HG03159 (cell line): ENCODE measurements around the gene CGB5.
"Not testable (repeated sequence)": the region's sequence is repeated elsewhere in the genome, so short reads cannot be mapped to it uniquely, and the experiment has no call there.

Experiments
- ATAC-seq: cut with Tn5 transposase; IDR thresholded peaks from one replicate; pipeline ENCODE4 v1.9.1; 2021; ENCODE audit warnings: mild to moderate bottlenecking, moderate library complexity; ENCODE audit not compliant: unreplicated experiment

Gene CGB5

DNA sequence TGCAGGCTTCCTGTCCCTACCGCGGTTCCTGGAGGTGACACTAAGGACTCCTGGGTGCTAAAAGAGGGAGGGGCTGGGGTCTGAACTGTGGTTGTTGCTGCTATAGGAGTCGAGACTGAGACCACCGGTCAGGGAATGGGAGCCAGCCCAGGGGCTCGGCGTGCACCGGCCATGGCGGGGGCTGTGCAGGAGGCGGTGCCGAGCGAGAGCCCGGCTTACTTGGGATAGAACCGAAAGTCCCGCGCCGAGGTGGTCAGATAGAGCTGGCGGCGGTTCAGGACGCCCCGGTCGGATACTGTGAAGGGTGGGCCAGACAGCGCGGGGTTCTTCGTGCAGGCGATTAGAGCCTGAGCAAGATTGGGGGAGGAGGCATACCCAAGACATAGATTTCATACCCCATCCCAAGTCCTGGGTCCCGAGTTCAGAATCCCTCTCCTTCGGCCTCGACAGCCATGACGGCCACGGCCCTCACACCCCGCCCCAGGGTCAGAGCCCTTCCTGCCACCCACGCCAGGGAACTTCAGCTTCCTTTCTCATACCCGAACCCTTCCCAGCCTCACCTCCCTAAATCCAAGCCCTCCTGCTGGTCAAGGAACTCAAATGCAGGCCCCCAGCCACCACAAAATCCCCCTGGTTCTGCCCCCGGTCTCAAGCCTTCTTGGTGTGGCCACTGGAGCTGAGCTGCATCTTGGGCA is 13.4 kb downstream of the CGB5 start:
- ATAC-seq: not testable (repeated sequence)

DNA sequence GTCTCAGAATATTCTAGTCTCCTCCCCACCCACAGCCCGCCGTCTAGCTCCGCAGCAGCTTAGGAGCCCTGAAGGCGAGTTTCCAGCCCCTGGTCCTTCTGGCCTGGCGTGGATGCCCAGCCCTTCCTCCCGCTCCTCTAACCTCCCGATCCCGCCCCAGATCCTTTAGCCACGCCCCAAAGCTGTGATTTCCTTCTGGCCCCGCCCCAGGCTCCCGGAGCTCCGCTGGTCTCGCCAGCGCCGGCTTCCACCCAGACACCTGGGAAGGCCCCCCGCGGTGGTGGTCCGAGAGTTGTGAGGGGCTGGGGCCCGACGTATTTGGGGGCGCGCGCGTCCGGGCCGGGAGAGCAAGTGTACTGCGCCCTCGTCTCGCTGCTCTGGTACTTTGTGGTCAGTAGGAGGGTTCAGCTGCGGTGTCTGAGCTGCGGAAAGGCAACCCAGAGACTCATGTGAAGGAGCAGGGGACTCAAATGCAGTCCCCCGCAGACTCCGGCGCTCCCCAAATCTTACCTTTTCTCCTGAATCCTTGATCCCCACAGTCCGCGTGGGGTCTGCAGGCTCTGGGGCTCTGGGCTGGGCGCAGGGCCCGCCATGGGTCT is 14.1 kb downstream of the CGB5 start, which contains the start of gene CGB7:
Gene CGB7 (minus strand): TSS at position 114 of the 599 bp plus-strand sequence. CDS start 2,374 bp downstream, outside the sequence.
- no peak for ATAC-seq

DNA sequence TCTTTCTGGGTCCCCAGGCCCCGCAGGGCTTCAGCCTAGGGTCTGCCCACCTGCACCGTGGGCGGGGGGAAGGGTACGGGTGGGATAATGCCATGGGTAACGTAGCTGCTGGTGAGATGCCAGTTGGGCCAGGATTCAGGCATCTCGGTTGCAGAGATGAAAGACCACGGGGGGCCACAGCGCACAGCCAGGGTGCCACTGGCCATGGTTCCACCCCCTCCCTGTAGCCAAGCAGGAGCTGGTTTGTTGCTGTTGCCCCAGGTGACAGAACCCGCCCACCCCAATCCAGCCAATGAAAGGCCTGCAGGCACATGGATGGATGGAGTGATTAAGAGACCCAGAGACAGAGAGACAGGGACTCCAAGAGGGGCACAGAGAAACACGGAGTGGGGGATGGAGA is 14.9 kb downstream of the CGB5 start:
- ATAC-seq: no peak

DNA sequence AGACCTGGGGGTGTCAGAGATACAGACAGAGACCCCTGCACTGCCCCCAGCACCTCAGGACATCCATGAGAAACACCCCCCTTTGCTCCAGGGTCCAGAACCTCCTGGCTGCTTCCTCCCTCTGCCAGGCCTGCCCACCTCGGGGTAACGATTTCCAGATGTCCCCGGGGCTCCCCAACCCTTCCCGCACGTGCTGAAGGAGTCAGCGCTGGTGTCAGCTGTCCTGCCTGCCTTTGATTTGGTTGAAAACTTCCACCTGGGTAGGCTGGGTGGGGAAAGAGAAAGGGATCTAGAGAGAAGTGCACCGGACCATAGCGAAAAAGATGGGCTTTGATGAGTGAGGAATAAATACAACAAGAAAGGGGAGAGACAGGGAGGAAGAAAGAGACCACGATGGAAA is 15.4 kb downstream of the CGB5 start:
- no peak for ATAC-seq

DNA sequence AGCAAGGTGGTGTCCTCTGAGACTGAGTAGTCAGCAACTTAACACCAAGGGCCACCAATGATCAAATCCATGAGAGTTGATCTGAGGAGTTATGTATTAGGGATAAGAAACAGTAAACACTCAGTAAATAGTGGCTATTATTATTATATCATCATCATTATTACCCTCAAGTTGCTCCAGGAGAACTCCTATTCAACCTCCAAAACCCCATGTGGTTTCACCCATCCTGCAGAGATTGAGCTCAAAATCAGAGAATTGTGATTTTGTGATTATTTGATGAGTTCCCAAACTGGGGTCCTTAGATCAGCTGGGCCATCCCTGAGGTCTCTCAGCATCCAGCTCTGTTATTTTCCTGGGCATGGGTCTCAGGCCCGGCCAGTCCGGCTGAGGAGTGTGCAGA is 17.4 kb downstream of the CGB5 start:
- no peak for ATAC-seq

DNA sequence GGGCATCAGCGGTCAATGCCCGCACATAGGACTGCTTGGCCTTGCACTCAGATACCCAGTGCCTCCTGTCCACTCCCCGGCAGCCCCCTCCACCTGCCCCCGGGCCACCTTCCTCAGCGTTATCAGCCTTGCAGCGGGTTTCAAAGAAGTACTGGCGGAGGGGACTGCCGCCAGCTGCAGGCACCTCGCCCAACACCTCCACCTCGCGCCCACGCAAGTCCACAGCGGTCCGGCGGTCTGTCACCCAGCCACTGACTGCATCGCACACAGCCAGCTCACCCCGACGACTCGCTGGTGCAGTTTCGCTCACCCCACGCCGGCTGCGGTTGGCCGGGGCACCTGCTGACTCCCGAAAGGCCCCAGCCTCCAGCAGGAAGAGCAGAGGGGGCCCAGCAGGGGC is 17.8 kb downstream of the CGB5 start:
- no peak for ATAC-seq

DNA sequence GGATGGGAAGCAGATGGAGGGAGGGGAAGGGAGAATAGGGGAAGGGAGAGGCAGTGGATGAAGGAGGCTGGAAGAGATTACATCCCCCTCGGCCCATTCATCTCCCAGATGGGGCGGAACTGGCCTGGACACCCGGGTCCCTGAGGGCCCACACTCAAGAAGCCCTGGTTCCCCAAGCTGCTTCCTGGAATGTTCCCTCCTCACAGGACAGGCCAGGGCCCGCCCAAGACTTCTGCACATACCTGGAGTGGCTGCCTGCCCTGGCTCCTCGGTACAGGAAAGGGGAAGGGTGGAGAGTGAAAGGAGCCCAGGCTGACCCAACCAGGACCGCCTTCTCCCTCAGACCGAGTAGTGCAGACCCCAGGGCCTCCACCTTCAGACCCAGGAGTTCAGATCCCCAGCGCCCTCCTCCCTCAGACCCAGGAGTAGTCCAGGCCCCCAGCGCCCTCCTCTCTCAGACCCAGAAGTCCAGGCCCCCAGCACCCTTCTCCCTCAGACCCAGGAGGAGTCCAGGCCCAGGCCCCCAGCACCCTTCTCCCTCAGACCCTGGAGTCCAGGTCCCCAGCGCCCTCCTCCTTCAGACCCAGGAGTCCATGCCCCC is 20.5 kb downstream of the CGB5 start:
- no peak for ATAC-seq

DNA sequence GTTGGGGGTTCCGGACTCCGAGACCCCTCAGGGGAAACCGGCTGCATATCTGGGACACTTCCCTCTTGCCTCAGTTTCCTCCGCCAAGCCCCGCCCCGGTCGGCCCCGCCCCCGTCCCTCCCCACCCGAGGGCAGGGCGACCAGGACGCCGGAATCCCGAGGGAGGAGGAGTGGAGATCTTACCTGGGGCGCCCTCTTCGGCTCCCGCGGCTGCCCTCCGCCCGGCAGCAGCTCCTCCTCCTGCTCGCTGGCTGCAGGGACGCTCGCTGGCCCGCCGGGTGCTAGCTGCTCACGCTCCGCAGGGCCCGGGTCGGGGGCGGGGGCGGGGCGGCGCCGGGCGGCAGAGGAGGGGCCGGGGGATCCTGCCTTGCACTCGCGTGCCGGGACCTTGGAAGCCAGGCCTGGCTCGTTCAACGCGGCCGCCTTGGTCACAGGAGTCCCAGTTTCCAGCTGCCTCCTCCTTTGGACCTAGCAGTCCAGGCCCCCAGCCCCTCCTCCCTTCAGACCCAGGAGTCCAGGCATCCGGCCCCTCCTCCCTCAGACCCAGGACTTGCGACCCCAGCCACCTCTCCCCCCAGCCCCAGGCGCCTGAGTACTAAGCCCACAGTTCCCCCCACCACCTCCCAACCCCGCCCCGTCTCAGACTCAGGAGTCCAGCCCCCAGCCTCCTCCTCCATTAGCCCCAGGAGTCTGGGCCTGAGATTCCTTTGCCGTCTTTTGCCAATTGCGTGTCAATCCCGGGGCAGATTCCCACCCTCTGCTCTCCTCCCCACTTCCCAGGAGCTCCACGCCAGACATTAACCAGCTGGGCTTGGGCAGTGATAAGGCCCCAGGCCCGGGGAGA is 21.3 kb downstream of the CGB5 start, which contains the start of gene NTF4:
Gene NTF4 (minus strand): TSS at position 51 of the 844 bp plus-strand sequence. CDS start 2,821 bp downstream, outside the sequence.
- no peak for ATAC-seq

DNA sequence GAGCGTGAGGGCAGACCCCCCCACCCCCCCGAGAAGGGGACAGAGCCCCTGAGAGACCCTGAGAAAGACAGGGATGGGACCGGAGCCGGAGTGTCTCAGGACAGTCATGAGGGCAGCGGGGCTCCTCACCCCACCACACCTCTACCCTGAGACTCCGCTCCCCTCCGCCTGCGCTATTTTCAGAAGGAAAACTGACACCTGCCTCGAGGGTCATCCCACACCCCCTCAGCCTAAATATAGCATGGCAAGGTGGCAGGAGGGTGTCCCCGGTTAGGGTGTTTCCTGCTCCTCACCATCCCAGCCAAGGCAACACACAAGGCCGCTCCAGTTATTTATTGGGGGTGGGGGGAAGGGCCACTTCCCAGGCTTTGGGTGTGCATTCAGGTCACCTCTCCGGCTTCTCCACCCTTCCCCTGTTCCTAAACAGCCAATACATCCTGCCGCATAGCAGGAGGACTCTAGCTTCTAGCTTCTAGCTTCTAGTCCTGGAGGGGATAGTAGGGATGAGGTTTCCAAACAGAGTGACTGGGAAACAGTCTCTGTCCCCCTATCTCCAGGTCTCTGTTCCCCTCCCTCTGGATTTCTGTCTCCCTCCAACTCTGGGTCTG is 22.4 kb downstream of the CGB5 start:
- no peak for ATAC-seq

DNA sequence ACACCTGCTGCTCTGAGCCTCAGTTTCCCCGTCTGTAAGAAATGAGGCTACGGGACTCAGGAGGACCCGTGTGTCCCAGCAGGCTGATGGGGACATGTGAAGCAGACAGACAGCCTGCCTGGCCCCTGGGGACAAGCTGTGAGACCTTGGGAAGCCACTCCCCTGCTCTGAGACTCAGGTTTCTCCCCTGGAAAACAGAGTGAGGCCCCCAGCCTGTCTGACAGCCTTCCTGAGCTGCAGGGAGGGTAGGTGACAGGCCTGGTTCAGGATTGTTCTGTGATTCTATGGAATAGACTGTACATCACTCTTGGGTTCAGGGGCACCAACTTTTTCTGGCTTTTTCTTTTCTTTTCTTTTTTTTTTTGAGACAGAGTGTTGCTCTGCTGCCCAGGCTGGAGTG is 23.9 kb downstream of the CGB5 start:
- no peak for ATAC-seq

DNA sequence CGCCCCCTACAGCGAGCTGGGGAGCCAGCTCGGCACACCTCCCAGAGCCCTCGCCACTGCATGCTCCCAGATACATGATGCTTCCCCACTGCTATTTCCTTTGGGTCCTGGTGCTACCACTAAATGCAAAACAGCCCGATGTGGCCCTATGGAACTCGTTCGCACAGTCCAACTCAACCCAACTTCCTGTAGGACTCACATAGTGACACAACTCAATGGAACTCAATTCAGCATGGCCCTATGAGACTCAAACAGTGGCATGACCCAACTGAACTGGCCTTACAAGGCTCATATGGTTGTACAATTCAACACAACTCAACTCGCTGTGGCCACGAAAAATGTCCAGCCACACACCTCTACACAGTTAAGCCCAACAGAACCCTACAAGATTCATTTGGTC is 25.4 kb downstream of the CGB5 start:
- ATAC-seq: no peak

DNA sequence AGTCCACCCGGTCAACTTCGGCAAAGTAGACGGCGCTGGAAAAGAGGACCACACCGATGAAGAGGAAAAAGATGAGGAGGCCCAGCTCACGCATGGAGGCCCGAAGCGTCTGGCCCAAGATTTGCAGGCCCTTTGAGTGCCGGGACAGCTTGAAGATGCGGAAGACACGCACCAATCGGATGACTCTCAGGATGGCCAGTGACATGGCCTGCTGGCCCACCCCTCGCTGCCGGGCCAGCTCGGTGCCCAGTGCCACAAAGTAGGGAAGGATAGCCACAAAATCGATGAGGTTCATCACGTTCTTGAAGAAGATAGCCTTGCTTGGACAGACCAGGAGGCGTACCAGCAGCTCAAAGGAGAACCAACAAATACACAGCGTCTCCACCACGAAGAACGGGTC is 26.8 kb downstream of the CGB5 start:
- ATAC-seq: no peak

DNA sequence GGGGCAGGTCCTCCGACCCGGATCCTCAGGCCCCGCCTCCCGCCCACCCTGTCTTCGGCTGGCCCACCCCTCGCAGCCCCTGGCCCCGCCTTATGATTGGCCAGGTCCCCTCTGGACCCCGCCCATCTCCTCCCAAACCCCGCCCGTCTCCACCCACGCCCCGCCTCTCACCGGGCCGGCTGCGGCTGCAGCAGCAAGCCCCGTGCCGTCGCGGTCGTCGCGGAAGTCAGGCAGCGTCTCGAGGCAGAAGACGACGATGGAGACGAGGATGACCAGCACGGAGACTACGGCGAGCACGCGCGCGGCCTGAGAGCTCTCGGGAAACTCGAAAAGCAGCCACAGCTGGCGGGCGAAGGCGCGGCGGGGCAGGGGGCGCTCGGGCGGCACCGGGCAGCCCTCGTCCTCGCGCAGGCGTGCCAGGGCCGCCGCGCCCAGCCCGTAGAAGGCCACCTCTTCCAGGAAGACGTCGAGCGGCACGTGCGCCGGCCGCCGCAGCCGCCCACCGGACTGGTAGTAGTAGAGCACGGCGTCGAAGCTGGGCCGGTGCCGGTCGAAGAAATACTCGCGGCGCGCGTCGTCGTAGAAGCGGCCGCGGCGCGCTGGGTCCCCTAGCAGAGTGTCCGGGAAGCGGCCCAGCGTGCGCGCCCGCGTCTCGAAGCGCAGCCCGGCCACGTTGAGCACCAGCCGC is 28.4 kb downstream of the CGB5 start:
- ATAC-seq: no peak

DNA sequence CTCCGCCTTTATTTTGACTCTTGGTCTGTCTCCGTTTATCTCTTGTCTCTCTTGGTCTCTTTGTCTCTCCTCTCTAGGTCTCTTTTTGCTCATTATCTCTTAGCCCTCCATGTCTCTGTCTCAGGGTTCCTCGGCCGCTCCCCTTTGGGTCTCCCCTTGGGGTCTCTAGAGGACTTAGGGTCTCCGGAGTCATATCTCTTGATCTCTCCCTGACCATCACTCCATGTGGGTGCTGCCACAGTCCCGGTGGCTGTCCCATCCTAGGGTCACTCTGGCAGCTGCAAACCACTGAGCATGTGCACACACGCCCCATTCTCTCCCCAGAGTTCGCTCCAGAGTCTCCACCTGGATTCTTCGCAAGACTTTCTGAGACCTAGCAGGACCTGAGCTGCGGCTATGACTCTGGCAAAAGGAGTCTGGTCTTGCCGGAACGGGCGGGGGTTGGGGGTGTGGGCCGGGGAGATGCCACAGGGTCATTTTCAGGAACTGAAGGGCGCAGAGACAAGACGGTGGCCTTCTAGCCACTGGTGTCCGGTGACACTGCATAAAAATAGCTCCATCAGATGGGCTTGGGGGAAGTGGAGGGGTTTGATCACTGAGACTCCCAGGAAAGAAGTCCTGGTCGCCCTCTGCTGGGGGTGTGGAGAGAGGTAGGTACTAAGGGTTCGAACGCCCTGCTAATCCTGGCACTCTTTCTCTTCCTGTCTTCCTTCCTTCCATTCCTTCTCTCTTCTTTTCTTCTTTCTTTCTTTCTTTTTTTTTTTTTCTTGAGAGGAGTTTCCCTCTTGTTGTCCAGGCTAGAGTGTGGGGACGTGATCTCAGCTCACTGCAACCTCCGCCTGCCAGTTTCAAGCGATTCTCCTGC is 30.1 kb downstream of the CGB5 start:
- ATAC-seq: no peak

DNA sequence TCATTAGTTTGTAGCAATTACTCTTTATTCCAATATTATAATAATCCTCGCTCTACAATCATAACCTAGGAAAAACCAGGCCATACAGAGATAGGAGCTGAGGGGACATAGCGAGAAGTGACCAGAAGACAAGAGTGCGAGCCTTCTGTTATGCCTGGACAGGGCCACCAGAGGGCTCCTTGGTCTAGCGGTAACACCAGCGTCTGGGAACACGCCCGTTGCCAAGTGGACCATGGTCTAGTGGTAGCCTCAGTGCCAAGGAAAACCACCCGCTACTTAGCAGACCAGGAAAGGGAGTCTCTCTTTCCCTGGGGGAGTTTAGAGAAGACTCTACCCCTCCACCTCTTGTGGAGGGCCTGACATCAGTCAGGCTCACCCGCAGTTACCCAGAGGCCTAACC is 31.2 kb downstream of the CGB5 start:
- not testable (repeated sequence) for ATAC-seq

DNA sequence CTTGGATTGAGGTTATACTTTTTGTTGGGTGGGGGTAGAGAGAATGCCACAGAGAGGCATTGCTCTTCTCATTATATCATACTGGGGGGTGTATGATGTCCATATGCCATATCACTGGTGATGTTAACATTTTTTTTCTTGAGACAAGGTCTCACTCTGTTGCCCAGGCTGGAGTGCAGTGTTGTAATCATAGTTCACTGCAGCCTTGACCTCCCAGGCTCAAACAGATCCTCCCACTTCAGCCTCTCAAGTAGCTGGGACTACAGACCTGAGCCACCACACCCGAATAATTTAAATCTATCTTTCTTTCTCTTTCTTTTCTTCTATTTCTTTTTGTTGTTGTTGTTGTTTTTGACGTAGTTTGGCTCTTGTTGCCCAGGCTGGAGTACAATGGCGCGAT is 36.7 kb downstream of the CGB5 start:
- ATAC-seq: no peak

DNA sequence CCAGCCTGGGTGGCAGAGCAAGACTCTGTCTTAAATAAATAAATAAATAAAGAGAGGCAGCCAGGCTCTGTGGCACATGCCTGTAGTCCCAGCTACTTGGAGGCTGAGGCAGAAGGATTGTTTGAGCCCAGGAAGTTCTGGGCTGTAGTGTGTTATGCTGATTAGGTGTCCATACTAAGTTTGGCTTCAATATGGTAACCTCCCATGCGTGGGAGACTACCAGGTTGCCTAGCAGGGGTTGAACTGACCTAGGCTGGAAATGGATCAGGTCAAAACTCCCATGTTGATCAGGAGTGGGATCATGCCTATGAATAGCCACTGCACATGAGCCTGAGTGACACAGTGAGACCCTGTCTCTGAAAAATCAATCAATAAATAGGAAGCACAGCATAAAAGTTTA is 37.6 kb downstream of the CGB5 start:
- ATAC-seq: no peak

DNA sequence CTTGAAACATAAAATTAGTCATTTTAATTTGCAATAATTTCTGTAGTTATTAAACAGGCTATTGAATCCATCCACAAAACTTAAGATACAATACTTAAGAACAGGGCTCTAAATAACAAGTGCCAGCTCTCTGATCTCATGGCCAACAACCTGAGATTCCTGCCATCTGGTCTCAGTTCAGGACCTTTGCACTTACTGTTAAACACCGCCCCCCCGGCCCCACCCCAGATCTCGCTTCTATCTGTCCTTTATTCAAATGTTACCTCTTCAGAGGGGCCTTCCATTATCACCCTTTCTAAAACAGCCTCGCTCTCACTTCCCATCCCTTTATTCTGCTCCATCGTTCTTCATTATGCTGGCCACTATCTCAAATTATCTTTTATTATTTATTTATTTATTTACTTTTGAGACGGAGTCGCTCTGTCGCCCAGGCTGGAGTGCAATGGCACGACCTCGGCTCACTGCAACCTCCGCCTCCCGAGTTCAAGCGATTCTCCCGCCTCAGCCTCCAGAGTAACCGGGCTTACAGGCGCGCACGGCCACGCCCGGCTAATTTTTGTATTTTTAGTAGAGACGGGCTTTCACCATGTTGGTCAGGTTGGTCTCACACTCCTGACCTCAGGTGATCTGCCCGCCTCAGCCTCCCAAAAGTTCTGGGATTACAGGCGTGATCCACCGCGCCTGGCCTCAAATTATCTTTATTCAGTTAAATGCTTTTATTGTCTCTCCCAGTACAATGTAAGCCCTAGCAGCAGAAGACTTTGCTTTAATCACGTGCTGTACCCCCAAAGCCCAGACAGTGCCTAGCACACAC is 40.8 kb downstream of the CGB5 start:
- ATAC-seq: no peak
